K562 (cell line): ENCODE measurements around the gene KCNJ10. TPM values are rescaled to one million over a fixed set of nuclear protein-coding genes. Genes with fewer than 3 reads are reported as not detected.

Experiments
- ATAC-seq: fragments of 200-7000 bp; cut with Tn5 transposase; 3 replicates; pipeline ENCODE4 v1.9.1; 2020; ENCODE audit warnings: moderate library complexity
- BruUV-seq: library from RNA; stranded (reverse); fragments of 400-500 nt; replicated peaks from 2 replicates; lab custom pipeline; 2021; lab: Mats Ljungman, UMichigan
- CTCF ChIA-PET: fragments of 300-600 bp; formaldehyde crosslinking; extraction: SDS; loops from one replicate; lab custom pipeline; 2021; ENCODE audit warnings: low intra/inter-chr PET ratio; lab: Yijun Ruan, JAX
- POLR2A ChIA-PET: fragments of 300-600, 350-650 bp; sonication (Branson Sonifier 250); formaldehyde crosslinking; extraction: SDS; loops from one replicate; lab custom pipeline; 2021; ENCODE audit warnings: antibody characterized with exemption, inconsistent platforms; lab: Yijun Ruan, JAX
- DNase-seq, 4 experiments: peaks; one replicate each; pipeline versions ENCODE4 v3.0.0 to v3.0.0-alpha.2; 2011 to 2018; ENCODE audit warnings: low spot score in 3 of 4, mixed read lengths in 3 of 4; ENCODE audit errors: extremely low read depth in 1 of 4
- FAIRE-seq: peaks from 2 replicates; lab custom pipeline; 2011; peaks lifted over from hg19 to GRCh38; lab: Jason Lieb, UNC
- H2AFZ ChIP-seq: 2 replicates; pipeline ENCODE4 v1.6.0; 2011; ENCODE audit warnings: low read depth, low read length, control low read depth, inconsistent platforms
- H3K27ac ChIP-seq: fragments of 200-600 bp; 3 replicates; pipeline ENCODE4 v1.8.0; 2011; ENCODE audit warnings: low read depth, mild to moderate bottlenecking, control low read depth, inconsistent platforms, low read length, moderate library complexity, mixed read lengths; ENCODE audit errors: extremely low read depth
- H3K27me3 ChIP-seq, 2 experiments: fragments of 300-600 bp in 1 of 2; 2 replicates in 1 of 2; 3 replicates in 1 of 2; pipeline versions ENCODE4 v1.6.0 to v1.8.0; 2011; ENCODE audit warnings: inconsistent platforms in 2 of 2, low read length in 2 of 2, mild to moderate bottlenecking in 1 of 2, mixed read lengths in 1 of 2, moderate library complexity in 1 of 2; ENCODE audit not compliant: control insufficient read depth in 2 of 2, insufficient read depth in 2 of 2
- H3K36me3 ChIP-seq: fragments of 300-600 bp; 3 replicates; pipeline ENCODE4 v1.8.0; 2011; ENCODE audit warnings: mild to moderate bottlenecking, low read length, inconsistent platforms; ENCODE audit not compliant: control insufficient read depth, insufficient read depth
- H3K4me1 ChIP-seq, 2 experiments: fragments of 200-600 bp in 1 of 2; replicated peaks in 1 of 2; 2 replicates in 1 of 2; 3 replicates in 1 of 2; pipeline versions ENCODE4 v1.5.1 to v1.8.0; 2011; ENCODE audit warnings: inconsistent platforms in 2 of 2, low read length in 2 of 2, mild to moderate bottlenecking in 1 of 2, mixed read lengths in 1 of 2, moderate library complexity in 1 of 2; ENCODE audit not compliant: control insufficient read depth in 2 of 2, insufficient read depth in 2 of 2
- H3K4me2 ChIP-seq: 2 replicates; pipeline ENCODE4 v1.6.1; 2011; ENCODE audit warnings: low read length, control low read depth, inconsistent platforms, mixed read lengths; ENCODE audit not compliant: insufficient read depth
- H3K4me3 ChIP-seq: fragments of 200-600 bp; sonication (generic), shearing (Covaris generic); 2 replicates; pipeline ENCODE4 v1.5.1; 2016; ENCODE audit warnings: control low read depth, inconsistent platforms
- H3K79me2 ChIP-seq: fragments of 200-600 bp; 3 replicates; pipeline ENCODE4 v1.8.0; 2011; ENCODE audit warnings: low read length, inconsistent platforms; ENCODE audit not compliant: control insufficient read depth, insufficient read depth
- H3K9ac ChIP-seq, 2 experiments: 2 replicates each; pipeline versions ENCODE4 v1.6.0 to v1.6.1; 2011; ENCODE audit warnings: low read depth in 2 of 2, low read length in 2 of 2, control low read depth in 1 of 2, inconsistent platforms in 1 of 2, mild to moderate bottlenecking in 1 of 2, mixed read lengths in 1 of 2; ENCODE audit not compliant: insufficient read depth in 1 of 2
- H3K9me1 ChIP-seq: one replicate; pipeline ENCODE4 v1.6.0; 2011; ENCODE audit warnings: inconsistent platforms, mild to moderate bottlenecking, low read length, moderate library complexity; ENCODE audit not compliant: control insufficient read depth, insufficient read depth
- H3K9me3 ChIP-seq: replicated peaks from 2 replicates; pipeline ENCODE4 v1.5.1; 2011; ENCODE audit warnings: low read depth, low read length, inconsistent platforms; ENCODE audit not compliant: control insufficient read depth, insufficient read depth
- H4K20me1 ChIP-seq: replicated peaks from 2 replicates; pipeline ENCODE4 v1.6.1; 2011; ENCODE audit warnings: low read length, inconsistent platforms, mixed read lengths; ENCODE audit not compliant: control insufficient read depth, insufficient read depth
- BDP1 ChIP-seq: IDR thresholded peaks from 3 replicates; pipeline ENCODE4 v1.6.1; 2011; ENCODE audit not compliant: insufficient read length, insufficient read depth
- CBX3 ChIP-seq, 2 experiments: IDR thresholded peaks; 1 replicate in 1 of 2; 2 replicates in 1 of 2; pipeline ENCODE4 v1.6.1; 2012; ENCODE audit warnings: inconsistent platforms in 2 of 2, low read length in 2 of 2, borderline replicate concordance in 1 of 2, control low read depth in 1 of 2
- CREBBP ChIP-seq: IDR thresholded peaks from one replicate; pipeline ENCODE4 v1.6.1; 2012; ENCODE audit warnings: low read depth, mild to moderate bottlenecking, control low read depth, inconsistent platforms, low read length
- DMBX1 ChIP-seq: fragments of 250-450 bp; sonication (Bioruptor Pico); IDR thresholded peaks from 2 replicates; pipeline ENCODE4 v1.8.0; 2022; ENCODE audit warnings: inconsistent platforms, mild to moderate bottlenecking, moderate library complexity, borderline replicate concordance
- E2F4 ChIP-seq: sonication (generic); formaldehyde crosslinking; IDR thresholded peaks from 2 replicates; pipeline ENCODE4 v1.8.0; 2022; ENCODE audit warnings: mild to moderate bottlenecking, low read depth, missing genetic modification reagents
- HDAC6 ChIP-seq: IDR thresholded peaks from 2 replicates; pipeline ENCODE4 v1.6.1; 2012; ENCODE audit warnings: low read depth, mild to moderate bottlenecking, control low read depth, inconsistent platforms, low read length, moderate library complexity
- MAFK ChIP-seq: IDR thresholded peaks from 2 replicates; pipeline ENCODE4 v1.6.1; 2011; ENCODE audit warnings: low read length, improper control_type of control experiment
- NFE2L1 ChIP-seq: fragments of 450-650 bp; IDR thresholded peaks from 2 replicates; pipeline ENCODE4 v1.6.1; 2016; ENCODE audit warnings: missing genetic modification characterization, low read depth, mild to moderate bottlenecking, missing compliant biosample characterization, moderate library complexity, borderline replicate concordance
- PYGO2 ChIP-seq: fragments of 450-650 bp; IDR thresholded peaks from 2 replicates; pipeline ENCODE4 v1.6.1; 2016; ENCODE audit warnings: mild to moderate bottlenecking, missing genetic modification characterization, moderate library complexity, missing compliant biosample characterization
- SMARCB1 ChIP-seq: IDR thresholded peaks from 2 replicates; pipeline ENCODE4 v1.6.1; 2011; ENCODE audit warnings: improper control_type of control experiment, low read depth; ENCODE audit not compliant: insufficient read length
- TAF1 ChIP-seq: IDR thresholded peaks from 2 replicates; pipeline ENCODE4 v1.6.1; 2011; ENCODE audit warnings: mild to moderate bottlenecking, low read length, moderate library complexity; ENCODE audit not compliant: insufficient read depth, control insufficient read depth, severe bottlenecking; ENCODE audit errors: extremely low read depth
- TAF9B ChIP-seq: fragments of 450-650 bp; IDR thresholded peaks from 2 replicates; pipeline ENCODE4 v1.6.1; 2018; ENCODE audit warnings: mild to moderate bottlenecking; ENCODE audit not compliant: partially characterized antibody
- TBL1XR1 ChIP-seq, 2 experiments: IDR thresholded peaks; 2 replicates each; pipeline ENCODE4 v1.6.1; 2012; ENCODE audit warnings: improper control_type of control experiment in 2 of 2, low read length in 2 of 2, mild to moderate bottlenecking in 1 of 2
- ZNF57 ChIP-seq: fragments of 450-650 bp; formaldehyde crosslinking; IDR thresholded peaks from 2 replicates; pipeline ENCODE4 v1.4.0; 2020; ENCODE audit warnings: mild to moderate bottlenecking, moderate library complexity
- WGBS: fragments of 100-300 bp; shearing (Covaris generic); methylation state at CpG from one replicate; pipeline ENCODE4 v1.1.6; 2016; ENCODE audit warnings: low coverage, mixed read lengths; ENCODE audit not compliant: insufficient coverage; ENCODE audit errors: missing lambda C conversion rate; 5-methylcytosine and 5-hydroxymethylcytosine counted together
- in situ Hi-C: fragments of 300-500 bp; cut with MboI; formaldehyde crosslinking; loops from 4 replicates; pipeline ENCODE4 v1.15.0; 2018; ENCODE audit warnings: inconsistent platforms, mixed read lengths
- intact Hi-C: fragments of 100-400 bp; cut with micrococcal nuclease; formaldehyde crosslinking; loops from 2 replicates; pipeline ENCODE4 v1.14.2; 2022
- polyA plus RNA-seq, 8 experiments: library from polyadenylated mRNA; depleted of rRNA in 4 of 8; stranded (reverse) in 5 of 8; unstranded in 3 of 8; fragments of >200 nt; fragmentation: Nextera tagmentation in 2 of 8; fragmentation: Illumina TruSeq in 1 of 8; extraction: Ambion mirVana in 2 of 8; extraction: Trizol in 1 of 8; gene quantifications; 2 replicates each; pipeline versions ENCODE4 v1.2.1 to v1.2.3, GENCODE V29; 2011 to 2014; ENCODE audit warnings: inconsistent platforms in 1 of 8, missing spikeins in 1 of 8
- total RNA-seq, 7 experiments: library from RNA; depleted of rRNA in 6 of 7; stranded (reverse); fragments of >200 nt in 6 of 7; fragmentation: Illumina TruSeq in 2 of 7; extraction: Trizol in 2 of 7; gene quantifications; 2 replicates each; pipeline versions ENCODE4 v1.2.1 to v1.2.3, GENCODE V29; 2011 to 2021; ENCODE audit warnings: low replicate concordance in 1 of 7
- TF ChIP-seq, protein P1 (sequence below), 2 experiments: fragments of 450-650 bp in 1 of 2; IDR thresholded peaks; 2 replicates each; pipeline ENCODE4 v1.6.1; 2011 to 2017; ENCODE audit warnings: low read depth in 2 of 2, antibody characterized with exemption in 1 of 2, borderline replicate concordance in 1 of 2, low read length in 1 of 2, mild to moderate bottlenecking in 1 of 2, mixed read lengths in 1 of 2; ENCODE audit not compliant: control insufficient read depth in 1 of 2

The KCNJ10 gene
- total and polyA plus RNA-seq, 9 of the 15 experiments (the other 6 are each of a cell fraction or from before 2014, with no cell fraction given): 0.06 to 0.11 TPM; not detected in 7

- in situ Hi-C loops (no loop called here), intact Hi-C loops (no loop called here)
- H3K9me1 ChIP-seq: no peaks in the 10 kb centered on the region
- H4K20me1 ChIP-seq: no peaks in the 10 kb centered on the region
- no peak overlapping the region for H3K4me2 ChIP-seq
- ATAC-seq (no peak), DNase-seq (no peak), FAIRE-seq (no peak)
- H3K27ac ChIP-seq: no peak overlapping the region
- H3K27me3 ChIP-seq: peaks cover 0 to 1% of the 10 kb centered on the region in 2 experiments; a peak in 2 of 5 replicates
- H3K4me1 ChIP-seq: peaks cover 30 to 33% of the 10 kb centered on the region in 2 experiments
- no peak overlapping the region for H2AFZ ChIP-seq
- CTCF ChIA-PET: interaction anchor here (0.7 kb wide), 1 partner anchor 22 kb away, joined by 3 read pairs; no protein-coding TSS in a partner anchor
- H3K9ac ChIP-seq: no peak overlapping the region
- POLR2A ChIA-PET: interaction anchor here (0.6 to 1.2 kb wide), 4 partner anchors 11 to 177 kb away, joined by 3 to 4 read pairs (median 4); no protein-coding TSS in a partner anchor
- TF ChIP-seq ZNF57 (no peak), TAF9B (no peak), CREBBP (no peak), NFE2L1 (tag) (no peak), BDP1 (no peak), MAFK (no peak), TBL1XR1 (IDR thresholded peaks at IDR 0.05; ENCODE audit: low read length in 2 of 2) (no peak), CBX3 (IDR thresholded peaks at IDR 0.05; ENCODE audit: borderline replicate concordance in 1 of 2, low read length in 2 of 2) (no peak), TAF1 (no peak), PYGO2 (tag) (no peak), HDAC6 (no peak), E2F4 (no peak), SMARCB1 (no peak), DMBX1 (CRISPR knock-in tag) (no peak)
- TF ChIP-seq, protein P1, sequence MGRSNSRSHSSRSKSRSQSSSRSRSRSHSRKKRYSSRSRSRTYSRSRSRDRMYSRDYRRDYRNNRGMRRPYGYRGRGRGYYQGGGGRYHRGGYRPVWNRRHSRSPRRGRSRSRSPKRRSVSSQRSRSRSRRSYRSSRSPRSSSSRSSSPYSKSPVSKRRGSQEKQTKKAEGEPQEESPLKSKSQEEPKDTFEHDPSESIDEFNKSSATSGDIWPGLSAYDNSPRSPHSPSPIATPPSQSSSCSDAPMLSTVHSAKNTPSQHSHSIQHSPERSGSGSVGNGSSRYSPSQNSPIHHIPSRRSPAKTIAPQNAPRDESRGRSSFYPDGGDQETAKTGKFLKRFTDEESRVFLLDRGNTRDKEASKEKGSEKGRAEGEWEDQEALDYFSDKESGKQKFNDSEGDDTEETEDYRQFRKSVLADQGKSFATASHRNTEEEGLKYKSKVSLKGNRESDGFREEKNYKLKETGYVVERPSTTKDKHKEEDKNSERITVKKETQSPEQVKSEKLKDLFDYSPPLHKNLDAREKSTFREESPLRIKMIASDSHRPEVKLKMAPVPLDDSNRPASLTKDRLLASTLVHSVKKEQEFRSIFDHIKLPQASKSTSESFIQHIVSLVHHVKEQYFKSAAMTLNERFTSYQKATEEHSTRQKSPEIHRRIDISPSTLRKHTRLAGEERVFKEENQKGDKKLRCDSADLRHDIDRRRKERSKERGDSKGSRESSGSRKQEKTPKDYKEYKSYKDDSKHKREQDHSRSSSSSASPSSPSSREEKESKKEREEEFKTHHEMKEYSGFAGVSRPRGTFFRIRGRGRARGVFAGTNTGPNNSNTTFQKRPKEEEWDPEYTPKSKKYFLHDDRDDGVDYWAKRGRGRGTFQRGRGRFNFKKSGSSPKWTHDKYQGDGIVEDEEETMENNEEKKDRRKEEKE (IDR thresholded peaks at IDR 0.05; ENCODE audit: borderline replicate concordance in 1 of 2, control insufficient read depth in 1 of 2, low read depth in 2 of 2, low read length in 1 of 2): no peak
- 40% methylated on average over 3 of the region's 3 CpGs for WGBS
- no peaks in the 10 kb centered on the region for H3K79me2 ChIP-seq
- no peaks in the 10 kb centered on the region for H3K9me3 ChIP-seq
- H3K4me3 ChIP-seq: no peak overlapping the region
- no TSS peak for BruUV-seq
- no peaks in the 10 kb centered on the region for H3K36me3 ChIP-seq
Measured at GRCh38 chr1:159958719-159959380, 111.1 kb downstream of the KCNJ10 start.
